ENCODE measurements around the gene WNT8A. TPM values are rescaled to one million over a fixed set of nuclear protein-coding genes. Genes with fewer than 3 reads are reported as not detected.

WNT8A gene
- total RNA-seq, 1 donor from 2014 or later, result not detected

DNA sequence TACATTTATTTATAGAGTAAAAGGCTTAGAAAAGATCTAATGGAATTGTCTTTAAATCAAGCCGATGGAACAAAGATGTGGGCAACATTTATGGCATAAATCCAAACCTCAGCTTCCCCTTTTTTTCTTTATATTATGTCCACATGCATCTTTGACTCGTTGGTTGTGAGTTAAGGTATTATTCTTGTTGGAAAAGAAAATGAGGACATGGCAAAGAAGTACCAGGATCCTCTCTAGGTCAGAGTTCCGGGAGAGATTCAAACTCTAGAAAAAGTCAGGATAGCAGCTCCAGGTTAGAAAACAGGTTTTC lies 55.9 kb downstream of the WNT8A start:
- intact Hi-C loops (cut with DNase I), result loop anchor here (10.0 kb wide), 1 partner anchor 55 kb away; the partner anchor contains the start of gene WNT8A
- TF ChIP-seq, protein P1, sequence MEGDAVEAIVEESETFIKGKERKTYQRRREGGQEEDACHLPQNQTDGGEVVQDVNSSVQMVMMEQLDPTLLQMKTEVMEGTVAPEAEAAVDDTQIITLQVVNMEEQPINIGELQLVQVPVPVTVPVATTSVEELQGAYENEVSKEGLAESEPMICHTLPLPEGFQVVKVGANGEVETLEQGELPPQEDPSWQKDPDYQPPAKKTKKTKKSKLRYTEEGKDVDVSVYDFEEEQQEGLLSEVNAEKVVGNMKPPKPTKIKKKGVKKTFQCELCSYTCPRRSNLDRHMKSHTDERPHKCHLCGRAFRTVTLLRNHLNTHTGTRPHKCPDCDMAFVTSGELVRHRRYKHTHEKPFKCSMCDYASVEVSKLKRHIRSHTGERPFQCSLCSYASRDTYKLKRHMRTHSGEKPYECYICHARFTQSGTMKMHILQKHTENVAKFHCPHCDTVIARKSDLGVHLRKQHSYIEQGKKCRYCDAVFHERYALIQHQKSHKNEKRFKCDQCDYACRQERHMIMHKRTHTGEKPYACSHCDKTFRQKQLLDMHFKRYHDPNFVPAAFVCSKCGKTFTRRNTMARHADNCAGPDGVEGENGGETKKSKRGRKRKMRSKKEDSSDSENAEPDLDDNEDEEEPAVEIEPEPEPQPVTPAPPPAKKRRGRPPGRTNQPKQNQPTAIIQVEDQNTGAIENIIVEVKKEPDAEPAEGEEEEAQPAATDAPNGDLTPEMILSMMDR (IDR thresholded peaks at IDR 0.05), result no peak
- Histone ChIP-seq H3K4me3 (peak overlapping the region; percentile 62), H3K27me3 (no peaks in the 10 kb centered on the region), H3K4me1 (peaks cover 4% of the 10 kb centered on the region), H3K36me3 (no peaks in the 10 kb centered on the region), H3K9me3 (no peaks in the 10 kb centered on the region), H3K27ac (no peak overlapping the region)
- ATAC-seq (no peak), DNase-seq (no peak)

DNA sequence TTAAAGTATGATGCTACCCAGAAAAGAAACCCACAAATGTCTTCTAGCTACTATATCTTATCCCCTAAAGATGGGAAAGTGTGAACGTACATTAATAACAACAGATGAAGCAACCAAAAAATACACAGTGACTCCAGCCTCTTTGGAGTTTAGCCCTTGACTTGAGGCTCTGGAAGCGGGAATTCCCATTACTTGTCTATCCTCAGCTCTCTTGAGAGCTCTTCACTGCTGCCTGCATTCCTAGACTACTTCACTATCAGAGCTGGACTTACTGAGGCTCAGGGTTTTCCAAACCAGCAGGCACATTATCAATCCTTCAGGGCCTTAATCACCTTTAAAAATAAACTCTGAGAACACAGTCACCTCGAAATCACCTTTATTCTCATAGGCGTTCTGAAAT lies 56.4 kb downstream of the WNT8A start:
- ATAC-seq, result peak; percentile 52
- DNase-seq, result no peak
- Histone ChIP-seq H3K4me1 (peaks cover 4% of the 10 kb centered on the region), H3K36me3 (no peaks in the 10 kb centered on the region), H3K4me3 (no peak overlapping the region), H3K27ac (no peak overlapping the region), H3K27me3 (no peaks in the 10 kb centered on the region), H3K9me3 (no peaks in the 10 kb centered on the region)
- TF ChIP-seq, protein P1 (IDR thresholded peaks at IDR 0.05), result no peak
- intact Hi-C loops (cut with DNase I), result no loop called here

Other genes starting within 250 kb of the WNT8A start
- not detected for gene MYOT, start 216.2 kb upstream of the WNT8A start, total RNA-seq
- not detected for gene PKD2L2, start 194.6 kb upstream of the WNT8A start, total RNA-seq
- 42.4 TPM for gene FAM13B, start 51.0 kb upstream of the WNT8A start, total RNA-seq
- gene NME5, start 55.4 kb downstream of the WNT8A start, total RNA-seq, result 2.4 TPM
- 46.7 TPM for gene BRD8, start 94.6 kb downstream of the WNT8A start, total RNA-seq
- gene KIF20A, start 95.1 kb downstream of the WNT8A start, total RNA-seq, result 0.69 TPM
- gene CDC23, start 129.3 kb downstream of the WNT8A start, total RNA-seq, result 19.3 TPM
- gene GFRA3, start 190.6 kb downstream of the WNT8A start, total RNA-seq, result 0.90 TPM
- gene CDC25C, start 247.8 kb downstream of the WNT8A start, total RNA-seq, result 0.29 TPM